ENCODE measurements around the gene TNFRSF8.

- TF ChIP-seq CTCF (IDR thresholded peaks at IDR 0.05) (no peak), EP300 (IDR thresholded peaks at IDR 0.05) (no peak), POLR2AphosphoS5 (IDR thresholded peaks at IDR 0.05) (no peak)
Observed at GRCh38 chr1:12179676-12180075, 116.6 kb downstream of the TNFRSF8 start.

Measured in esophagus muscularis mucosa (tissue), 4 donors.